ENCODE measurements around the gene RAB18. TPM values are rescaled to one million over a fixed set of nuclear protein-coding genes. Genes with fewer than 3 reads are reported as not detected.
"Not testable (repeated sequence)": the region's sequence is repeated elsewhere in the genome, so short reads cannot be mapped to it uniquely, and the experiment has no call there.

RAB18 gene
- total and polyA plus RNA-seq, 10 donors: 21.2 to 104 (median 52.2) TPM

DNA sequence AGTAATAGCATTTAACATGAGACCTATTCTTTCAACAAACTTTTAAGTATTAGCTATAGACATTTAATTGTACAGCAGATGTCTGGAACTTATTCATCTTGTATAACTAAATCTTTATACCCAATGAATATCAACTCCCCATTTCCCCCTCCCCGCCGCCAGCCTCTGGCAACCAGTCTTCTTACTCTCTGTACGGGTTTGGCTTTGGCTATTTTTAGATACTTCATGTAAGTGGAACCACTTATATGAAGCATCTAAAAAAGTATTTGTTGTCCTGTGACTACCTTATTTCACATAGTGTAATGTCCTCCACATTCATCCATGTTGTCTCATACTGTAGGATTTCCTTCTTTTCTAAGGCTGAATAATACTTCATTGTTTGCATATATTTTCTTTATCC lies 60.8 kb downstream of the RAB18 start:
- H3K9me3 ChIP-seq: no peaks in the 10 kb centered on the region
- H3K27ac ChIP-seq: no peak overlapping the region
- 71 to 81% (median 78%) methylated on average over 3 of the region's 3 CpGs for WGBS, 5 donors
- no peak overlapping the region for H3K4me3 ChIP-seq
- DNase-seq: no peak
- no peaks in the 10 kb centered on the region for H3K27me3 ChIP-seq (replicated peaks in 1 of 7)
- intact Hi-C loops (cut with DNase I; ENCODE audit: low total_unique reads): no loop called here
- no peak for TF ChIP-seq POLR2AphosphoS5 (IDR thresholded peaks at IDR 0.05)
- TF ChIP-seq, protein P1, sequence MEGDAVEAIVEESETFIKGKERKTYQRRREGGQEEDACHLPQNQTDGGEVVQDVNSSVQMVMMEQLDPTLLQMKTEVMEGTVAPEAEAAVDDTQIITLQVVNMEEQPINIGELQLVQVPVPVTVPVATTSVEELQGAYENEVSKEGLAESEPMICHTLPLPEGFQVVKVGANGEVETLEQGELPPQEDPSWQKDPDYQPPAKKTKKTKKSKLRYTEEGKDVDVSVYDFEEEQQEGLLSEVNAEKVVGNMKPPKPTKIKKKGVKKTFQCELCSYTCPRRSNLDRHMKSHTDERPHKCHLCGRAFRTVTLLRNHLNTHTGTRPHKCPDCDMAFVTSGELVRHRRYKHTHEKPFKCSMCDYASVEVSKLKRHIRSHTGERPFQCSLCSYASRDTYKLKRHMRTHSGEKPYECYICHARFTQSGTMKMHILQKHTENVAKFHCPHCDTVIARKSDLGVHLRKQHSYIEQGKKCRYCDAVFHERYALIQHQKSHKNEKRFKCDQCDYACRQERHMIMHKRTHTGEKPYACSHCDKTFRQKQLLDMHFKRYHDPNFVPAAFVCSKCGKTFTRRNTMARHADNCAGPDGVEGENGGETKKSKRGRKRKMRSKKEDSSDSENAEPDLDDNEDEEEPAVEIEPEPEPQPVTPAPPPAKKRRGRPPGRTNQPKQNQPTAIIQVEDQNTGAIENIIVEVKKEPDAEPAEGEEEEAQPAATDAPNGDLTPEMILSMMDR (IDR thresholded peaks at IDR 0.05 in 8 of 11, conservative IDR thresholded peaks at IDR 0.05 in 3 of 11): no peak
- no peak for TF ChIP-seq POLR2A (IDR thresholded peaks at IDR 0.05)
- no peaks in the 10 kb centered on the region for H3K36me3 ChIP-seq
- H3K4me1 ChIP-seq: peaks cover 0 to 22% (median 7%) of the 10 kb centered on the region in 6 donors

DNA sequence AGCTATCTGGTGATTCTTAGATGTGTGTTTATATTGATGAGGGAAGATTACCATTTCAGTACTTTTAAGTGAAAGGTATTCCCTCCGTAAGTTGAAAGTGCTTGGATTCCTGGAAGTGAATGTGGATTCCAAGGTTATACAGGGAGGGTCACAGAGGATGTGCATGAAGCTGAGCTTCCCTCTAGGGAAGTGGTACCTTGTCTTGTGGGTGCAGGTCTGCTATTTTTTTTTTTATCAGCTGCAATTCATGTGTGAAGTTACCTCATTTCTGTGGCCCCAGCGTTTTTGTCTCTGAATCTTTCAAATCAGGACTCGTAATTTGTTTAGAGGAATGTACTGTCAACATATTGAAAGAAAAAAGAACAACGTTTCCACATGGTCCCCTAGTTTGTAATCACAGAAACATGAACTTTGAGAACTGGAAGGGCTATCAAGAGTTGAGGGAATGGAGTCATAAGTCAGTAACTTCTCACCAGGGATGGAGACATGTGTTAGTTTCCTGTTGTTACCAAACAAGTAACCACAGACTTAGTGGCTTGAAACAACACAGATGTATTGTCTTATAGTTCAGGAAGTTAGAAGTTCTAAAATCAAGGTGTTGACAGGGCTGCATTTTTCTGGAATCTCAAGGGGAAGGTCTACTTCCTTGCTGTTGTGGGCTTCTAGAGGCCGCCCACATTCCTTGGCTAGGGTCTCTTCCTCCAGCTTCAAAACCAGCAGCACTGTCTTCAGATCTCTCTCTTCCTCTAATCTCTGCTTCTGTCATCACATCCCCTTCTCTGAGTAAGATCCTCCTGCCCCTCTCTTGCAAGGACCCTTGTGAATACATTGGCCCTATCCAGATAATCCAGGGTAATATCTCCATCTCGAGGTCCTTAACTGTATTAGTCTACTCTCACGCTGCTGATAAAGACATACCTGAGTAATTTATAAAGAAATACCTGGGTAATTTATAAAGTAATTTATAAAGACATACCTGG lies 64.4 kb downstream of the RAB18 start:
- no peaks in the 10 kb centered on the region for H3K36me3 ChIP-seq
- no peaks in the 10 kb centered on the region for H3K9me3 ChIP-seq
- no peak for DNase-seq
- no peak for TF ChIP-seq POLR2AphosphoS5 (IDR thresholded peaks at IDR 0.05)
- TF ChIP-seq, protein P1 (IDR thresholded peaks at IDR 0.05 in 8 of 11, conservative IDR thresholded peaks at IDR 0.05 in 3 of 11): no peak
- TF ChIP-seq POLR2A (IDR thresholded peaks at IDR 0.05): no peak
- peaks cover 0 to 22% (median 7%) of the 10 kb centered on the region in 6 donors for H3K4me1 ChIP-seq
- no peaks in the 10 kb centered on the region for H3K27me3 ChIP-seq (replicated peaks in 1 of 7)
- intact Hi-C loops (cut with DNase I; ENCODE audit: low total_unique reads): no loop called here
- peak overlapping the region in 7 of 8 donors; percentile 45 to 77 (median 61) for H3K27ac ChIP-seq
- H3K4me3 ChIP-seq: peak overlapping the region in 1 of 8 donors; percentile 7
- WGBS, 5 donors: 66 to 73% (median 70%) methylated on average over 7 of the region's 7 CpGs

DNA sequence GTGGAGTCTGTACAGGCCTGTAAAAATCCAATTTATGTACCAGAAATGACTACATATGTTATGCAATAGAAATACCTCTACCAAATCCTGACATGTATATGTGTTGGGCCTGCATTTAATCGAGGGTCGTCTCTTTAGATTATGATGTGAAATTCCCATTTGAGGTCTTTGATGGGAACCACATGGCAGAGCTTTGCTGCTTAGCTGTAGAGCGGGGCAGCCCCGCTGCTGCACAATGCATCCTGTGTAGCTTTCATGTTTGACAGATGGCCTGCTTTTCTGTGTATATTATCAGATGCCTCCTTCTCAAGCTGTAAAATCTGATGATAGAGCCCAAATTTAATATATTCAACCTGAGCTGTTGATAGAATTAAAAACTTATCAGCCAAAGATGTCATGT lies 65.8 kb downstream of the RAB18 start:
- Histone ChIP-seq H3K27ac (peak overlapping the region in 3 of 8 donors; percentile 67 to 77 (median 72)), H3K4me1 (peaks cover 0 to 17% (median 7%) of the 10 kb centered on the region in 6 donors)

DNA sequence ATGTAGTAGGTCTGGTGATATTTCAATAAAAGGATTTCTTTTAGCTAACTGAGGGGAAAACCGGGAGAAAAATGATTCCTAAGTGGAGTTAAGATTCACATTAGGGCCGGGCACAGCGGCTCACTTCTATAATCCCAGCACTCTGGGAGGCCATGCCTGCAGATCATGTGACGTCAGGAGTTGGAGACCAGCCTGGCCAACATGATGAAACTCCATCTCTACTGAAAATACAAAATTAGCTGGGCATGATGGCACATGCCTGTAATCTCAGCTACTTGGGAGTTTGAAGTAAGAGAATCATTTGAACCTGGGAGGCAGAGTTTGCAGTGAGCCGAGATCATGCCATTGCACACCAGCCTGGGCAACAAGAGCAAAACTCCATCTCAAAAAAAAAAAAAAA lies 72.9 kb downstream of the RAB18 start:
- H3K4me3 ChIP-seq; H3K27ac ChIP-seq; H3K36me3 ChIP-seq; H3K27me3 ChIP-seq (replicated peaks in 1 of 7); intact Hi-C loops (cut with DNase I; ENCODE audit: low total_unique reads); H3K9me3 ChIP-seq; H3K4me1 ChIP-seq; DNase-seq: not testable (repeated sequence)
- WGBS, 5 donors: 85 to 93% (median 91%) methylated on average over 5 of the region's 5 CpGs

More for the DNA sequence above, 65.8 kb downstream of the RAB18 start:
- no peaks in the 10 kb centered on the region for H3K9me3 ChIP-seq
- no peaks in the 10 kb centered on the region for H3K36me3 ChIP-seq
- DNase-seq: no peak
- intact Hi-C loops (cut with DNase I; ENCODE audit: low total_unique reads): no loop called here
- TF ChIP-seq POLR2AphosphoS5 (IDR thresholded peaks at IDR 0.05): no peak
- TF ChIP-seq POLR2A (IDR thresholded peaks at IDR 0.05): no peak
- TF ChIP-seq, protein P1 (IDR thresholded peaks at IDR 0.05 in 8 of 11, conservative IDR thresholded peaks at IDR 0.05 in 3 of 11): no peak
- H3K27me3 ChIP-seq (replicated peaks in 1 of 7): no peaks in the 10 kb centered on the region
- WGBS, 5 donors: 87 to 91% (median 90%) methylated on average over 4 of the region's 4 CpGs
- H3K4me3 ChIP-seq: no peak overlapping the region

Data from spleen (tissue), 11 donors.